Inferior parietal cortex (tissue), 1 donor: ENCODE results near the gene ZDHHC9.
A peak's percentile ranks its signal among the peaks of the same experiment; 100 is the strongest.

ENCODE experiments used
- DNase-seq: peaks from one replicate; pipeline ENCODE4 v3.0.0-alpha.2; 2016; ENCODE audit errors: extremely low spot score

Gene ZDHHC9

DNA sequence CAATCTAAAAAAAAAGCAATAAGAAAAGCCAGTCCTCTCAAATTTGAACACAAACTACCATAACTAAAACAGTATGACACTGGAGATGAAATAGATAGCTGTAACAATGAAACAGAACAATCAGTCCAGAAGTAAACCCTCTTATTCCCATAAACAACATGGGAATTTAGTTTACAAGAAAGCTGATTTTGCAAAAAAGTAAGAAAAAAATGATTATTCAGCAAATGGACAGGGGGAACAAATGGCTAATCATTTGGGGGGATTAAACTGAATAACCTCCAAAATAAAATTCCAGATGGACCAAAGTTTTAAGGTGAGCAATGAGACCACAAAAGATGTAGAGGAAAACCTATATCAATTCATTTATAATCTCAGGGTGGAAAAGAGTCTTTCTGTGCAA, 80.0 kb downstream of the ZDHHC9 start:
- DNase-seq: no peak

DNA sequence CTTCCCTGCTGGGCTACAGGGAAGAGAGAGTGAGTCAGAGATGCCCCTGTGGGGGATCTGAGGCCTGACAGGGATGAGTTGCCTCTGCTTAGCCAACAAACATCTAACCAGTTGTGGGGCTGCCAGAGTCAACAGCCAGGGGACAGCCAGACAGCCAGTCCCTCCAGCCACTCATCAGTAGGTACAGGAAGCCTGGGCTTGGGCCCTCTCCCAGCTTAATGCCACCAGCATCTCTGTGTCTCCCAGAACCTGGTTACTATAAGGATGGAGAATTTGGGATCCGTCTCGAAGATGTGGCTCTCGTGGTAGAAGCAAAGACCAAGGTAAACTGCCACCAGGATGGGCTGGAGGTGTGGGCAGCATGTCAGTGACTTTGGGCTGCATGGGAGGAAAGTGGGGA, 81.2 kb downstream of the ZDHHC9 start:
- no peak for DNase-seq

DNA sequence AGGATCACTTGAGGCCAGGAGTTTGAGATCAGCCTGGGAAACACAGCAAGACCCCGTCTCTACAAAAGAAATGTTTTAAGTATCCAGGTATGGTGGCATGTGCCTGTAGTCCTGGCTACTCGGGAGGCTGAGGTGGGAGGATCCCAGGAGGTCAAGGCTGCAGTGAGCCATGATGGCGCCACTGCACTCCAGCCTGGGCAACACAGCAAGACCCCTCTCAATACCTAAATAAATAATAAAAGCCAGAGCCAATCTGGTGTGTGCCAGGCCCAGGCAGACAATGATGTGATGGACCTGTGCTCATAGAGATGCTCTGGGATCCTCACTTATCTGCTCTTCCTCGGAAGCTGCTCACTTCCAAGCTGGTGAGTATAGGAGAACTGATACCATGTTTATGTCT, 82.1 kb downstream of the ZDHHC9 start:
- no peak for DNase-seq

DNA sequence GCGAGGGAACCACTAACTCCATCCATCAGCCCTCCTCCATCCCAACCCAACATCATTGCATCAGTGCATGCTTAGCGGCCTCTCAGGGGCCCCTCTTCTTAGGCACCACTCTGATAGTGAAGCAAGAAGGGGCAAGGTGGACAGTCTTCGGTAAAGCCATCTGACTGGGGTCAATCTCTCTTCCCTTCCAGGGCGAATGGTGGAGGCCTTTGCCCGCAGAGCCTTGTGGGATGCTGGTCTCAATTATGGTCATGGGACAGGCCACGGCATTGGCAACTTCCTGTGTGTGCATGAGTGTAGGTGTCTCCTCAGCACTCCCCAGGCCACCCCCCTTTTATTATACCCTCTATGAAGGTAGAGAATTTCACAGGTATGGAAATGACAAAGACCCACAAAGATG, 82.7 kb downstream of the ZDHHC9 start:
- DNase-seq: no peak

DNA sequence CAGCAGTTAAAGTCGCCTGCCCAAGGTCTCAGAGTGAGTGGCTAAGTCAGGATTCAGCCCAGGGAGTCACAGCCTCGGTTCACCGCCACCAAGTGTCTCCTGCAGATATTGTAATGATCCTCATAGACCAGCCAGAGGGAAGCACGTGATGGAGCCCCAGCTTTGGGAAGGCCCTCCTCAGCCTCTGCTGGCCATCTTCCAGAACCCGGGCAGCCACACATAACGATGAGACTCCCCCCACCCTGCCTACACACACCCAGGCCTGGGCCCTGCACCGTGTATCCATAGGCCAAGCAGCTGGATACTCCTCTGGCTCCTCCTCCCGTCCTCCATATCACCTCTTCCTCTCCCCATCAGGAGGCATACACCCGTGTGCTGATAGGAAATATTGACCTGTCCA, 83.5 kb downstream of the ZDHHC9 start:
- DNase-seq: no peak

DNA sequence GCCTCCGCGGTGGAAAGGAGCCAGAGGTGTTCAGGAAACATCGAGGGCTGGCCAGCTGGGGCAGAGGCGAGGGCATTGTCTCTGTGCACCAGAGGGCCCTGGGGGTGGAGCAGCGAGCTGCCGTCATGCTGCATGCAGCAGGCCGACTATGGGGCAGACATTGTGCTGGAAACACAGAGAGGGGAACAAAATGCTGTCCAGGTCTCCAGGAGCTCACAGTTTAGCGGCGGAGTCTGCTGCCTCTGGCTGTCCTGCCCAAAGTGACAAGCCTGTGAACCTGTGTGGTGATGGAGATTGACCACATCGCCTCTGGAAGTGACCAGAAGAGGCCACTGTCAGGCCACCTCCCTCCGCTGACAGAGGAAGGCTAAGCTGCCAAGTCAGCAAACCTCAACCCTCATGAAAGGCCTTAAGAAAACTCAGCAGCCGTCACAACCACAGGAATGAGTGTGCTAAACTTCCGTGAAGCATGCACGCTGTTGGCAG, 84.1 kb downstream of the ZDHHC9 start:
- peak; percentile 30 for DNase-seq

DNA sequence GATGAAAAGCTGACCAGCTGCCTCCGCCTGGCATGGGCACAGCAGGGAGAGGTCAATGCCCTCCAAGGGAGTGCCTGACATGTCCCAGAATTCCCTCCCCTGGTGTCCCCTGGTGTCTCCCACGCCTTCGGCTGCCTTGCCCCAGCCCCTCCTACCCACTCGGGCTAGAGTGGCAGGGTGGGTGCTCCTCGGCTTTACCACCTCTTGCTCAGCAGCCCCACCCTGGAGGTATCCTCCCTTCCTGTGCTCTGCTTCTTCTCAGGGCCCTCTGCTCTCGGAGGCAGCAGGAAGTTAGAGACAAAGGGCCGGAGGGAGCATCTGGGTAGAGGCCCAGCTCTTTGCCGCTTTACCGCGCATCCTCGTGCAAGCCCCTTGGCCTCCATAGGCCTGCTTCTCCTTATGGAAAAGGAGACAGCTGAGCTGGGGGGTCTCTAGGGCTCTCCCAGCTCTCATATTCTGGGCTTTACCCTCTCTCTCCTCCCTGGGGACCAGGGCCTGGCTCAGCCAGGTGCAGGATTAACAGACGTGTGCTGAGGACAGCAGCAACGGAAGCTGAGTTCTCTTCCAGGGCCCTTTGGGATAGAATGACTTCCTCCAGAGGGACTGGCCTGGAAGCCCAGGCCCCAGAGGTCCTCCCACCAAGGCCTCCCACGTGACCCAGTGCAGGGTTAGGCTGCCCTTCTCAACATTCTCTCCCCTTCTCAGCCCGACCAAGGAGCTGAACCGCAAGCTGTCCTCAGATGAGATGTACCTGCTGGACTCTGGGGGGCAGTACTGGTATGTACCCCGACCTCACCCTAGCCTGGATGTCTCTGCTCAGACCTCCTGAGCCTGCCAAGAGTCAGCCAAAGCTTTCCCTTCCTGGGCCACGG, 87.7 kb downstream of the ZDHHC9 start:
- no peak for DNase-seq

DNA sequence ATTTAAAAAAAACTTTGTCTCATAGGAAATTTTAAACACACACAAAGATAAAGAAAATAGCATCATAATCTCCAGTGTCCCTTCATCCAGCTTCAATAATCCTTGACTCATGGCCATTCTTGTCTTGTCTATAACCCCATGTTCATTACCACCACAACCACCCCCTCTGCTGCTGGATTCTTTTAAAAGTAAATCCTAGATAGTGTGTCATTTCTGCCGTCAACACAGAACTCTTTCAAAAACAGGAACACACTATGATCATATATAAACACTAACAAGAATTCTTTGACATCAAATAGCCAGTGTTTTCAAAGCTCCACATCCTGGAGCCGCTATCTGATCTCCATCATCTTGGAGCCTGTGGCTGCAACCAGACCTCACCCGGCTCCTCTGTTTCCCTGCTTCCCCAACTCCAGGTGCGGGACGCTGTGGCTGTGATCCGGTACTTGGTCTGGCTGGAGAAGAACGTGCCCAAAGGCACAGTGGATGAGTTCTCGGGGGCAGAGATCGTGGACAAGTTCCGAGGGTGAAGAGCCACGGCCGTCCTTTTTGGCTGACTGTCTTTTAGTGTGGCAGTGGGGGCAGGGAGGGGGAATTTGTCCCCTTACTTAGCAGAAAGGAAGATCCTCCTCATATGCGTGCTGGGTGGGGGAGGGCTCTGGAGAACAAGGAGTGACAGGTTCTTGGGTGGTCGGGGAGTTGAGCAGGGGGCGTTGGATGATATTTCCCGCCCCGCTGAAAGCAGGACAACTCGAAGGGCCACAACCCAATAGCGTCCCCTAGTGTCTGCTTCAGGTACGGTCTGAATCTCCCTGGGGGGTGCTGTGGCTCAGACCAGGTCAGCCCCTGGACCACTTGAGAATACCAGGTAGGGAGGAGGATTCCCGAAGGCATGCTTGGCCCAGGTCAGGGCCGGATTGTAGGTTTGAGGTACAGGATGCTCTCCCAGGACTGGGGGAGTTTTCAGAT, 89.3 kb downstream of the ZDHHC9 start:
- DNase-seq: no peak
